NCI-H1694 (cell line): ENCODE measurements around the gene THADA.

Experiments
- DNase-seq: peaks from one replicate; lab custom pipeline; 2025; lab: John Stamatoyannopoulos, UW

The THADA gene

DNA sequence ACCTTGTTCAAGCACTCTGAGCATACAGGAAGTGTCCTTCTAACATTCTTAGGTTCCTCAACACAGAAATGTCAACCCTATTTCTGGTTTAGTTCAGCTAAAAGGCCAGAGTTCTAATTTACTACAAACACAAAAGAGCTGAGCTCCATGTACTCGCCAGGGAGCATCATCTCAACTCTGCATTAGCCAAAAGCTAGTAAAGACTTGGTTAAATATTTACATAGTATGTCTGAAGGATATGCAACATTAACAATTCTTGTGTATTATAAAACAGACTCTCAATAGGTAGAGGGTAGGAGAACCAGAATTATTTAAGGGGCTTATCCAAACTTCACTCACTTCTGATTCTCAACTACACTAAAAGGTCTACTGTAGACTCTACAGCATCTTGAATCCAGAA is 154.6 kb downstream of the THADA start:
- DNase-seq, result no peak

DNA sequence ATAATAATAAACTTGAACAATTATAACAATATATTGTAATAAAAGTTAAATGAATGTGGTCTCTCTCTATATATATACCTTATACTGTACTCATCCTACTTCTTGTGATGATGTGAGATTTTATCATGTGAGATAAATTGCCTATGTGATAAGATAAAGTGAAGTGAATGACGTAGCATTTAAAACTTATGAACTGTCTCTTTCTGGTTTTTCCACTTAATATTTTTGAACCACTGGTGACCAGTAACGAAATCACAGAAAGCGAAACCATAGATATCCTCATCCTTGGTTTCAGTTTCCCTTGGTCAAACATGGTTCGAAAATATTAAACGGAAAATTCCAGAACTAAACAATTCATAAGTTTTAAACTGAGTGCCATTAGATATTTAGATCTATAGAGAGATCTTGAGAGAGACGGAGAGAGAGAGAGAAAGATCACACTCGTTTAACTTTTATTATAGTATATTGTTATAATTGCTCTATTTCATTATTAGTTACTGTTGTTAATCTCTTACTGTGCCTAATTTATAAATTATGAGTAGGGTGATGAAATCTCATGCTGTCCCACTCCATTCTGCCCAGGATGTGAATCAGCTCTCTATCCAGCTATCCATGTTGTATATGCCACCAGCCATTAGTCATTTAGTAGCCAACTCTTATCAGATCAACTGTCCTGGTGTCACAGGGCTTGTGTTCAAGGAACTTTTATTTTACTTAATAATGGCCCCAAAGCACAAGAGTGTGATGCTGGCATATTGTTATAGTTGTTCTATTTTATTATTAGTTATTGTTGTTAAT is 156.8 kb downstream of the THADA start:
- DNase-seq, result no peak

DNA sequence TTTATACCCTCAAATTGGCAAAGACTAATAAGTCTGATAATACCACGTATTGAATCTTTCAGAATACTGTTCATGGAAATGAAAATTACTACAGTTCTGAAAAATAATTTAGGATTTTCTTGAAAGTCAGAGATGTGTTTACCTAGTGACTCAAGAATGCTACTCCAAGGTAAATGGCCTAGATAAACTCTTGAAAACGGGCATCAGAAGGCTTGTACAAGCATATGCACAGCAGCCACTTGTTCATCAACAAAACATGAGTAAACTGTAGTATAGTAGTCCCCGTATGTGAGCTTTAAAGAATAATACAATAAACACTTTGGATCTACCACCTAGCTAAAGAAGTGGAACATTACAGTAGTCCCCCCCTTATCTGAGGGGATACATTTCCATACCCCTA is 157.5 kb downstream of the THADA start:
- DNase-seq, result no peak

DNA sequence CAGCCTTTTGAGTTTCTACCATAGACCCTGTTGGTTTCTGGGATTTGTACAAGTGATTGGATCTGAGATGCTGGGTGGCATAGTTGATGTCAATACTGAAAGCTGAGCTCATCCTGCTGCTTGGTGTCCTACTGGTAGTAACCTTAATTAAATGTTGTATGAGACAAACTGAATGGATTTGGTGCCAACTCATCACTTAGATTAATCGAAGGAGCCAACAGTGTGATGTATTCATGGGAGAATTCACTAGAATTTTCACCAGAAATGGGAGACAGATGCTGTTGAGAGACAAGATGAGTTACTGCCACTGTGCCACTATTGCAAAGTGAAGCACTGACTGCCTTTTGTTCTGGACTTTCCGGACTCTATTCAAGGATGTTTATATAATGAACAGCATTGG is 158.5 kb downstream of the THADA start:
- no peak for DNase-seq

DNA sequence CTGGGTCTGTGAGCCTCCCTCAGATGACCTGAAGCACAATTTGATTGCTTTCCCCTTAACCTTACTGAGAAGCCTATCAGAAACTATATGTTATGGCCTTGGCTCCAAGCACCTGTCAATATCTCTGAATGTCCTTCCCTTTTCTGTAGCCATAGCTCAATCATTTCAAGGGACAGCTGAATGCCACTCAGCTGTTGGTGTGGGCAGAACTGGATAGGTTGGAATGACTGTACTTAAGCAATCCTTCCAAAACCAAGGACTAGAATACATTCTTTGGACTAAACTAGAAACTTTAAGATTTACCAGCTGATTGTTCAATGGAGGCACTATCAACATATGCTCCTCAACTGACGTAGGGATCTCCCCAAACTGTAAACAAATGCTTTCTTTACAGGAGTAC is 159.4 kb downstream of the THADA start:
- no peak for DNase-seq

DNA sequence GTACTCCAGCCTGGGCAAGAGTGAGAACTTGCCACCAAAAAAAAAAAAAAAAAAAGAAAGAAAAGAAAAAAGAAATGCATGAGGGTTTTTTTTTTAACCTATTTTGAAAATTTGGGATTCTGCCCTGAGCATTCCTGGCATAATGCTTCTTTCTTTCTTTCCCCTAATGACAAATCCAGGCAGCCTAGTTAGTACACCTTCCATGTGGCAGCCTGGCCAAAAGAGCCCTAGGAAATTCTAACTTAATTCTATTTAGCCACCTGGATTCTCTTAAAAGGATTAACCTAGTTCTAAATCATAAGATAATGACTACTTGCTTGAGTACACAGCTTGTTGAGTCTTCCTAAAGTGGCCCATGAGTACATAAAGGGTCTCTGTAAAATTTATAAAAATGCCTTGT is 160.1 kb downstream of the THADA start:
- DNase-seq, result no peak

DNA sequence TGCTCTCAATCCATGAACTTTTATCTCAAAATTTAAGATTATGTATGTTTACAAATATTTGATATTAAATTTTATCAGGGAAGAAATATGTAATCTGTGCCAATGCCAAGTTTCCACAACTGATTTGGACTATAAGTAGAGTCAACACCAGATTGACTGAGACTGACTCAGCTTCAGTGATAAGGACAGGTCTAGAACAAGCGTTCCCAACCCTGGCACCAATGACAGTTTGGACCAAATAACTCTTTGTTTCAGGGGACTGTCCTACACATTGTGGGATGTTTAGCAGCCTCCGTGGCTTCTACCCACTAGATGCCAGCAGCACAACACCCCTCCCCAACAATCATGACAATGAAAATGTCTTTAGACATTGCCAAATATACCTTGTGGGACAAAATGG is 165.3 kb downstream of the THADA start:
- no peak for DNase-seq

DNA sequence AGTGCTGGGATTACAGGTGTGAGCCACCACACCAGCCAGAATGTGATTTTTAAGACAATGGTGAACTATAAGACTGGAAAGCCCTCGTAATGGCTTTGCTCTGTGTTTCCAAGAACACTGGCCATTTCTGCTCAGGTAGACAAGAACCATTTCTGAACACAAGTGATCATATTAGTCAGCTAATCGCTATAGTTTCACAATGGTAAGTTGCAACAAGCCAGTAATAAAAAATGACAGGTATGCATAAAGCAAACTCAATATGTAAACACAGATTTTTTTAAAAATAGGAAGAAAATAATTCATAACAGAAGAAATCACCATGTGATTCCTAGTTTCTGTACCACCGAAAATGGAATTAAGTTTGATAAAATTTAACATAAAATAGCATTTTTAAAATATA is 166.5 kb downstream of the THADA start:
- no peak for DNase-seq

DNA sequence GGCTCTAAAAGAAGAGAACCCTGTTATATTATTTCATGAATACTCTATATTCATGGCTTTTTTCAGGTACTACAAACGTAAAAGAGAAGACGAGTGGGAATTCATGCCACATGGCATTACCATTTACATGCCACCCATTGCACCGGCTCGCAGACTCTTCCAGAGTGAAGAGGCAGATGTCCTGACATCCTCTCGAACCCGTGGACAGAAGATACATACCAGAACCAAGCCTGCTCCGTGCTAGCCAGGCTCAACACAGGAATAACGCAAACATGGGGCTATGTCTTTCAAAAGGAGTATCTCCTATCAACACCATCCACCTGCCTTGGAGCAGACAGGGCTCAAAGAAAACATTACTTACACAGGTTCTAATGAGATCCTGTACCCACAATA is 168.8 kb downstream of the THADA start:
- no peak for DNase-seq

DNA sequence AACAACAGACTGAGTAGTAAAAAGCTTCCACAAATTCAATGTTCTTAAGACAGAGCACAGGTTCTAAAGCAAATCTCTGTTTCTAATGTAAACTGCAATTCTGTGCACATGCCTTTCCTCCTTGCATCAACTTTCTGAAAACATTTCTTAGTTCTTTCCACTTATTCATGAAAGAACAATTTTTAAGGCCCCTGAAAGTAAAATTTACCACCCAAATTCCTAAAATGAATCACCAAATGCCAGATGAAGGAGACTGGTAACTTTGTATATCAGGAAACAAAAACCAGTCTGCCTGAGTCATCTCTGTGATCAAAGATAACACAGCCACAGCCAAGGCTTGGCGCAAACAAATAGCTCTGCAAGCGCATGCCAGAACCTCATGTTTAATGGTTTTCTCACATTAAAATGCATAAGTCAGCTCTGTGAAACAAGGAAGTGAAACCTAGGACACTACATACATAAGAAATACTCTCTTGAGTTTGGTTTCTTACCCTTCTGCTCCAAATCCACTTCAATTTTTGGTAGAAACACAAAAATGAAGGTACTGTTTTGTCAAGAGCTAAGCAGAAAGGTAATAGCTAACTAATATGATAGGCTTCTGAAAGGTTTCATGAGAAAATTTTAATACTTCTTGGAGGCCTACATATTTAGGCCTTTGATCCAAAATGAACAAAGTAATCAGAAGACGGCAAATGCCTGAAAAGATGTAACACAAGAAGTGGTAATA is 169.4 kb downstream of the THADA start:
- no peak for DNase-seq

DNA sequence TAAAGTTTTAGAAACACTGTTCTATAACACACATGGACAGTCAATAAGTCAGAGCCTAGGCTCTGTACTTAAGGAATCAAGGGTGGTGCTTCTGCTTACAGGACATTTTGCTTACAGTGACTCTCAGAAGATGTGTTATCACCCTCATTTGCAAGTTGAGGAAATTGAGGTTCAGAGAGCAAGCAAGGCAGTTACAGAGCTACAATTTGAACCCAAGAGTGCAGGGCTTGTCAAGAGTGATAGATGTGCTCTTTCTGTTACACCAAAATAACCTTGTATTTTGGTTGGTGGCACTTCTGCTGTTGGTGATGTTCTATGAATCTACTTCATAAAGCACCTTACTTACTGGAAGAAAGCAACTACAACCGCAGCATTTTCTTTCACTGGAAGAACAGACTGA is 170.2 kb downstream of the THADA start:
- DNase-seq, result no peak

DNA sequence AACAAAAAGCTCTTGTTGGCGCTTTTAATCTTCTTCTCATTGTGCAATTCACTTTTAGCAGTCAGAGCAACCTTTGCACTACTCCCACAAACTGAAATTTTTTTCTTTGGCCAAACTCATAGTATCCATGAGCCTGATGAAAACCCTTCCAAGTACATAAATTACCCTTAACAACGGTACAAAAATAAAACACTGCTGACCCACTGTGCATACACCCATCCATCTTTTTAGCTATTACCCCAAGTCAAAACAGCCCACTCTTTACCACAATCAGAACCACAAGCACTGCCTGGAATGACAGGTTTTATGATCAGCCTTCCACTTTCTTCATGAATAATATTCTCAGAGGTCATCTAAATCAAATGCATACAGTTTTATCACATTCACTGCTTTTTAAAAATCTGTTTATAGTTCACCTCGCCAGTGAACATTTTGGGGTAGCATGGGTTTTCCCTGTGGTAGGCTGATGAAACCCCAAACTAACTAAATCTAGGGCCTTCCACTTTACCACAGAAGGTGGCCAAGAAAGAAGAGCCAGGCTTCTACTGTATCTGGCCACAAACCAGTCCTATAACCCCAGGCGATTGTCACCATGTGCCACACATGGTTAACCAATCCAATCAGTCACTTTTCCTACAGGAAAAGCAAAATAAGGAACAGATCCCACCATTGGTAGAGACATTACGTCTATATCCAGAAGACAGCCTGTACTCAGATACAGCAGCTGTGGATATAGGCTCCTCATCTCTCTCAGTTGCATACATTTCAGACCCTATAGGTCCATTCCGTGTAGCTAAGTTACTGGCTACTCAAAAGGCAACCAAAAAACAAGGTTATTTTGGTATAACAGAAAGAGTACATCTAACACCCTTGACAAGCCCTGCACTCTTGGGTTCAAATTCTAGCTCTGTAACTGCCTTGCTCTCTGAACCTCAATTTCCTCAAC is 171.3 kb downstream of the THADA start:
- no peak for DNase-seq

DNA sequence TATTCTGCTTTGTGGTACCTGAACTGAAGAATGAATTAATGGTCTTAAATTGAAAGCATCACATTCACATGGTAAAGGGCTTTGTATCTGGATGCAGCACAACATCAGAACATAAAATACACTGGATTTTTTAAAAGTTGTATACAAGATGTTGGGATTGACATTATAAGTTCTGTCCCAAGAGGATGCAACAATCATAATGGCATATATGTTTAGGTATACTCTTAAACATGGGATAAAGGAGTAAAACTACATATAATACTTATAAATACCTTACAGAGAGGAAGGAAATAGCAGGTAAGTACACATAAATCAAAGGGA is 171.9 kb downstream of the THADA start:
- no peak for DNase-seq

DNA sequence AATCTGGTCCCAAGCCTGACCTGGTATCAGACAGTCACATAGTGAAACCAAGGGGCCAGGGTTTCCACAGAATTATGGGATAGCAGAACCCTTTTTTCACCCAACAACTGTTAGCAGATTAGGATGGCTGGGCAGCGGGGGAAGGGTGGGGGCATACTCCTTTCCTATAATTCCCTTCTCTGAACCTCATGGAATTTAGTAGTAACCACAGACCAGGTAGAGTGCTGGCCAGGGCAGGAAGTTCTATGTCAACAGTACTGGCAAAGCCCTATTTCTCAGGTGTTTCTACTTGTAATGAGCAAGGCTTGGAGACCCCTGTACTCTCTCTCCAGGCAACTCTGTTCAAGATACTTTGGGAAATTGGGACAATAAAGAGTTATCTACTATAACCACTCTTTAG is 174.6 kb downstream of the THADA start:
- no peak for DNase-seq

DNA sequence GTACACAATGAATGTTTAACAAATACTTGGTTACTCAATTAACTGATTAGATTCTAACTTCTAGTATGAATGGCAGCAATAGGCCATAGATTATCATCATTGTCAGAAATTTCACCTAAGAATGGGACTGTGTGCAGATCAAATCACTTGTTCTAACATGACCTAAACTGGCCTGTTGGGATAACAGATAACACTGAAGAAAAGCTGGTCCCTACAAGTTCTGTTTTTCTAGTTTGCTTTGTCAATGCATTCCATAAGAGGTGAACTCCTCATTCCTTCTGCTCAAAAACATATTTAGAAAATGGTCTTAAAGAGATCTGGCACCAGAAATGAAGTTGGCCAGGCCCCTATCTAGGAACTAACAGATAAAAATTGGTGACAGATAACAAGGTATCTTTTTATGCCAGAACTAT is 175.4 kb downstream of the THADA start:
- DNase-seq, result no peak

DNA sequence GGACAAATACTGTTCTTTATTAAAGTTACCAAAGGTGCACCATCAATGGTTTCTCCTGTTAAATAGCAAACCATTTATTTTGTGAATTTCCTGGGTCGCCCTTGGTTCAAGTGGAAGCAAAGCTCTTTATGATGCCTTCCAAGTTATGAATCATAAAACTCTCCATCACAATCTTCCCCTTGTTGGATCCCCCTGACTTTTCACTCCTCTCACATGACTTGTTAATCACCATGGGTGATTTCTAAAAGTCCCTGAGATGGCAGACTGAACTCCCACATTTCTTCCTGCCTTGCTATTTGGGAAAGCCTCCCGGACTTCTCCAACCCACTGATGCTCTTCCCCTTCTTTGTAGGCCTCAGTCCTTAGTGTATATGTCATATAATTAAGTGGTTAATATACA is 176.0 kb downstream of the THADA start:
- DNase-seq, result no peak

DNA sequence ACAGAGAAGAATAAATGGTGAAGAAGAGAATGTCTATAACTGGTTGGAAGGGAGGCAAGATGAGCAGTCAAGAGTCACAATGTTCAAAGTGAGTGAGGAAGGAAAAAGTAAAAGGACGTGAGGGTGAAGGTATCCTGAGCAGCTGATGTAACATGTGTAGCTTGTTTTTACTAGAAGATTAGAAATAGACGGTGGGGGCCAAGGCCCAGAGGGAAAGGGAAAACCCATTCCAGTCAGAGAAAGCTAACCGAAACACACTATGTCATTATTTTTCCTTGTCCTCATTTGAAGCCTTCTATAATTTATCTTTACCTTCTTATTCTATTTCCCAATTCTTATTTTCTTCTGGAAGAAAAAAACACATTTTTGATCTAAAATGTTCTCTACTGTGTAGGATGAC is 176.6 kb downstream of the THADA start:
- no peak for DNase-seq

DNA sequence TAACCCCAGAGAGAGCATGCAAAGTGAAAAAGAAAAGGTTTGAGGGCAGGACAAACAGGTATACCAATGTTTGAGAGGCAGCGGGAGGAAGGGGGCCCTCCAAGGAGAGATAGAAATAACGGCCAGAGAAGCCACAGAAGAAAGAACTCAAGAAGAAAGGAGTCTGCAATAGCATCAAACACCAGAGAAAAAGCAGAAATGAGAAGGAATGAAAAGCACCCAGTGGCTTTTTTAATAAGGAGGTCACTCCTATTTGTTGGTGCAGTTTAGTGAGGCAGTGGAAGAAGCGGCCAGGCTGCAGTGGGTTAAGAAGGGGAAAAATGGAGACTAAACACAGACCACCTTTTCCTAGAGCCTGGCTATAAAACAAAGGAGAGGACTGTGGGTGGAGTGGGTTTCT is 177.2 kb downstream of the THADA start:
- no peak for DNase-seq

DNA sequence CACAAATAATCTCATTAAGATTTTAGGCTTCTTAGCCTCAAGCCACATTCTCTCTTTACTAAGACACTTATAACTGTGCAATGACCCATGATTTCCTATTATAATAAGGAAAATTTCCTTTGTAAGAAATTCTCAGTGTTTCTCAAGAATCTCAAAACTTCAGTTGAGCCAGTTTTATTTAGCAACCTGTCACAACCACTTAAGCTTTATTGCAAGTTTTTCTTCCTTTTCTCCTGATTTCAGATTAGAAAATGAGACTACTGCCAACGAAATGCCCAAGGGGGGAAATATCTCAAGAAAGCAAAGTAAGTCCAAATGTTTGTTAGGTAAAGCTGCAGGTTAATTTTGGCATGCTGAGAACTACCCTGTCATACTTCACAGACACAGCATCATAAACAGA is 178.5 kb downstream of the THADA start:
- no peak for DNase-seq

DNA sequence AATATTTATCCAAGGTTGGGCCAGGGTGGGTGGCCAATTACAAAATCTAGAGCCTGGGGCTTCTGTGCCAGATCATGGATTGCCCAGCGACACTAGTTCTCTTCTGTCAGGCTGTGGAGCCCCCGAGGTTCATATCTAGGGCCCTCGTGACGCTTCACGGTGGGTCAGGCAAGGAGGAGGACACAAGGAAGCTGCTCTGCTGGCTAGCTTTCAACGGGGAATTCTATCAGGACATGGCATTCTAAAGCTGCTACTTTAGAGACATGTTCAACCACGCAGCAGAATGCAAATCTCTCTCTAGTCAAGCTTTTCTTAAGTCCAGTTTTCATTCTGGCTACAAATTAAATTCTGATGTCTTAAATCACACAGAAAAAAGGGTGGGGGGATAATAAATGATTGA is 180.2 kb downstream of the THADA start:
- no peak for DNase-seq

DNA sequence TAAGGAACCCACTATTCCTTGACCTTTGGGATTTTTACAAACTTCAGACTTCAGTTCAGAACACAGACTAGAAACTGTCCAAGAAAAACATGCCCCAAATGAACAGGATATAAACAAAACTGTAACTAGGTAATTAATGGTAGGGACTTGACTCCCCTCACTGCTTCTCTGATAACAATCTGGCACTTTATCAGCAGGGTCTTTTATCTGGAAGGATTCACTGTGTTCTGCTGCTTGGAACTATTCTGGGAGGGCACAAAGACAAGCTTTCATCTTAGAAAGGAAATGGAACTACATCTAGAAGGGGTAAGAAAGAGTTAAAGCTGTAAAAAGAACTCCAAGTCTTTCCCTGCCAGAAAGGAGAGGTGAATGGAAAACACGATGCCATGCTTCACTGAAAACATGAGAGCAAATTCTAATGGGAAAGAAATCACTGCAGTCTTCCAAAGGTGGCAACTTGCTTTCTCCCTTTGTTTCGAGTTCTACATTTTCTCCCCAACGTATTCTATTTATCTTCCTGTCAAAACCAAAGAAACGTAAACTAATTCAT is 181.2 kb downstream of the THADA start:
- no peak for DNase-seq

DNA sequence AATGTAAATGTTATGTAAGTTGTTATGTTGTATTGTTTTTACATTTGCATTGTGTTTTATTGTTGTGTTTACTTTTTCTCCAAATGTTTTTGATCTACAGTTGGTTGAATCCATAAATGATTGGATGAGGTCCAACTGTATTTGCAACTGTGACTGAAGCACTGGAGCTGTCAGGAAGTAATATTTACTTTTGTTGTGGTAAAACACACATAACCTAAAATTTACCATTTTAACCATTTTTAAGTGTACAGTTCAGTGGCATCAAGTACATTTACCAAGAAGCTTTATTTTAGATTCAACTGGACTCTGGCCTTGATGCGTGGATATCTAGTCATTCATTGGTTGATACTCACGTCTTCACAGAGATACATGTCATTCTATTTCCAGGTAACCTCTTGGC is 181.8 kb downstream of the THADA start:
- no peak for DNase-seq
